ENCODE measurements around the gene IFT25.

The IFT25 gene

DNA sequence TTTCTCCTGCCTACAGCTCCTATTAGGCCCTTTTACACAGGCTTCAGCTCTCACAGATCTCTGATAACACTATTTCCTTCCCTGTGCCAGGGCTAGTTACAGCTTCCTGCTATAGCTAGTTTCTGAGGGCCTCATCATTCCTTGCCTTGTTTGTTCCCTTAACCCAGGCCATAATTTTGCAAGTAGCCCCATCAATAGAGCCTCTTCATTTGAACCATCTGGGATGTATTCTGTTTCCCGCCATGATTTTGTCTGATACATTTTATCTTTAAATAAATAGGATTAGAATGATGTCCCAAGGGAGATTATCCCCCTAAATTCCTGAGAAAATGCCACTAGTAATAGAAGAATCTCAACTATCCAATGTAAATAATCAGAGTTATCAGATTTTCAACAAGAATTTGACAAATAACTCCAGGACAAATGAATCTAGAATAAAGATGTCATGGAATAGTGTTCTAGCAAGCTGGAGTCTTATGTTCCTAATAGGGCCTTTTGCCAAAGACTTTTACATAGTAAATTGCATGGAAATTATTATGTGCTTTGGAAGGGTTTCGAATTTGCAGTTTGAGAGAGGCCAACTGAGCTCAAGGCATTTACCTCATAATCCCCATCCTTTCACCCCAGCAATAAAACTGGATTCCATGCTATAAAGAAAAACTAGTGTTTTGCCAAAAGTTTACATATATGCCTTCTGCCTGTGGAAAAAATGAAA lies 16.1 kb downstream of the IFT25 start:
- no peak for DNase-seq (ENCODE audit: low spot score)

DNA sequence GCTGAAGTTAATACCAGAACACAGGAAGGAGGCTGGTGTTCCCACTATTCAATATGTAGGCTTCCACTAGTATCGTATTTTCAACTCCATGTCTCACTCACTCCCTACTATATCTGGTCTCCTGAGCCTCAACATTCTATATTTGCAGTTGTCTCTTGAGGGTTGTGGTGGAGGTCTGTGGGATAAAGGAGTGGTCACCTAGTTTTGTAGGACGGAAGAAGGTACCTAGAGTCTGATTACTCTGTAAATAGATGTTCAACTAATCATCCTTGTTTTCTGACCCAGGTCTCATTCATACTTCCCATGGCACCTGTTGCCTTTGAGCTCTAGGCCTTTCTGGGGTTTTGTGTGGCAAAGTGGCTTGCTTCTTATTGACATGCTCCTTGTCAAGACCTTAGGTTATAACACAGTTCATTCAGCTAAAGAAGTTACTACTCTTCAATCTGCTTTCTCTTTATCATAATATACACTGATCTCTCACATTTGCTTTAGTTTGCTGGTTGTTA lies 18.1 kb downstream of the IFT25 start:
- DNase-seq (ENCODE audit: low spot score) = no peak

DNA sequence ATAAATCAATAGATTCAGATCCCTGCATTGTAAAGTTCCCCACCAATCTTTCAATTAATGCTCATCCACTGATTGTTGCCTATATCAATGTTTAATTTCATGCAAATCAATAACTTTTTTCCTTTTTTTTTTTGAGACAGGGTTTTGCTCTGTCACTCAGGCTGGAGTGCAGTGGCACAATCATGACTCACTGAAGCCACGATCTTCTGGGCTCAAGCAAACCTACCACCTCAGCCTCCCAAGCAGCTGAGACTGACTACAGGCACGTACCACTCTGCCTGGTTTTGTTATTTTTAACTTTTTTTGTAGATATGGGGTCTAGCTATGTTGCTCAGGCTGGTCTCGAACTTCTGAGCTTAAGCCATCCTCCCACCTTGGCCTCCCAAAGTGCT lies 25.8 kb downstream of the IFT25 start:
- no peak for DNase-seq (ENCODE audit: low spot score)

DNA sequence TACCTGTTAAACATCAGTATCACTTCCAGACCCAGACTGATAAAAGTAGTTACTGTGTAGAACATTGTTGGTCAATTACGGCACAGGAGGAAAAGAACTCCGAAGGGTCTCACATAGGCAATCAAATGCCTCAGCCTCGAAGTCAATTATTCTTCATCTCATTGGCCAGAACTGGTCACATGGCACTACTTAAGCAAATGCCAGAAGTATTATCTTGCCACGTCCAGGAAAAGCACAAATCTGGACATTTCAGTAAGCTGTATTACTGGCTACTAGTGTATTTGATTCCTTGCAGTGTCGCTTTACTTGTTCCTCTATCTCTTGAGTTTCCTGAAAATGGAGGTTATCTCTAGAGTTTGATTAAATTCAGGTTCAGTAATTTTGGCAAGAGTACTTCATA lies 27.2 kb downstream of the IFT25 start:
- DNase-seq (ENCODE audit: low spot score) = no peak

DNA sequence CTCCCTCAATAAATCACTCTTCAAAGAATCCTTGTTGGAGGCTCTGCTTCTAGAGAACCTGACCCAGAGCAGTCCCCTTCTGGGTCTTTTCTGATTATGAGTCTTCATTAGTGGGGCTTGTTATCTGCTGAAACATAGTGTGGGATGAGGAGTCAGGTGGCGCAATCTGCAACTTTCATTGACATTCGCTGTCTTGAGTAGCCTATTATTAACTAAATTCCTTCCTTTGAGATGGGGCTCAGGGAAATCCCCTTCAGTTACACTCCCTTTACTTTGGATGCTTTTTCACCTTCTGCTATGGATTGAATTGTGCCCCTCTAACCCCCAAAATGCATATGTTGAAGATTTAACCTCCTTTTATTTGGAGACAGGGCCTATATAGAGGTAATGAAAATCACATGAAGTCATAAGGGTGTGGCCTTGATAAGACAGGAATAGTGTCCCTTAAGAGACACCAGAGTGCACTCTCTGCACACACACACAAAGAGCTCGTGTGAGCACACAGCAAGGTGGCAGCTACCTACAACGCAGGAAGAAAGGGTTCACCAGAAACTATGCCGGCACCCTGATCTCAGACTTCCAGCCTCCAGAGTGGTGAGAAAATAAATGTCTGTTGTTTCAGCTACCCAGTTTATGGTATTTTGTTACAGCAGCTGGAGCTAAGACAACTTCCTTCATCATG lies 32.0 kb downstream of the IFT25 start:
- no peak for DNase-seq (ENCODE audit: low spot score)

DNA sequence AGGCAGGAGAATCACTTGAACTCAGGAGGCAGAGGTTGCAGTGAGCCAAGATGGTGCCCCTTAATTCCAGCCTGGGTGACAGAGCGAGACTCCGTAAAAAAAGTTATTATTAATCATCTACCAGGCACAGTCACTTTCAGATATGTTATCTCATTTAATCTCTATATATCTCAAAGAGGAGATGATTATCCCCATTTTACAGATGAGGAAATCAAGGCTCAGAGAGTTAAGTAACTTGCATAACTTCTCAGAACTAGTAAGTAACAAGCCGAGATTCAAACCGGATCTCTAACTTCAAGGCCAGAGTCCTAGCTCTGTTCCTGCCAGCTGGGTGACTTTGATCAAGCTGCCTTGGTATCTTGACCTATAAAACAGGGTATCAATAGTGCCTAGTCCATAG lies 34.1 kb downstream of the IFT25 start:
- DNase-seq (ENCODE audit: low spot score) = no peak

DNA sequence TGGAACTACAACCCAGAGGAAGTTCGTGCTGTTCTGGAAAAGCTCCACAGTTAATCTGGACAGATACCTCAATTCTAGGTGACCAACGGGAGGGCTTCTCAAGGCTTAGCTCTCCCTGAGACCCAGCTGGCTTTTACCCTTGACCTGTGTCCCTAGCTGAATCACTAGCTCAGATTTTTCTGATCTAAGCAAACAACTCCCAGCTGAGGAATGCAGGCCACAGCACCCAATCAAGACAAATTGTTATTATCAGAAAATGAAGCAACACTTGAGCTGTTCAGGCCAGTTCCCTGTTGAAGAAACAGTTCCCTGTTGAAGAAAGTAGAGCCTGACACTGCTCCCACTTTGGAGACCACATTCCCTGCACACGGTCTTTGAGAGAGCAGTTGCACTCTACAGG lies 35.6 kb downstream of the IFT25 start:
- DNase-seq (ENCODE audit: low spot score) = no peak

DNA sequence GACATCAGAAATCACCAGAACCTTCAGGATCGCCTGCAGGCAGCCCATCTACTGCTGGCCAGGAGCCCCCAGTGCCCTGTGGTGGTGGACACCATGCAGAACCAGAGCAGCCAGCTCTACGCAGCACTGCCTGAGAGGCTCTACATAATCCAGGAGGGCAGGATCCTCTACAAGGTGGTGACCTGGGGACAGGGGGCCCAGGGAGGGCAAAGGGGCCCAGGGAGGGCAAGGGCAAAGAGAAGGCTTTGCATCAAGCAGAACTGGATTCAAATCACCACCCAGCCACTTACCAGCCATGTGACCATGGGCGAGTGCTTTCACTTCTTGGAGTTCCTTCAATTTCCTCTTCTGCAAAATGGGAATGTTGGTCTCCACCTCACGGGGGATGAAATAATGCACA lies 39.4 kb downstream of the IFT25 start:
- DNase-seq (ENCODE audit: low spot score) = no peak

DNA sequence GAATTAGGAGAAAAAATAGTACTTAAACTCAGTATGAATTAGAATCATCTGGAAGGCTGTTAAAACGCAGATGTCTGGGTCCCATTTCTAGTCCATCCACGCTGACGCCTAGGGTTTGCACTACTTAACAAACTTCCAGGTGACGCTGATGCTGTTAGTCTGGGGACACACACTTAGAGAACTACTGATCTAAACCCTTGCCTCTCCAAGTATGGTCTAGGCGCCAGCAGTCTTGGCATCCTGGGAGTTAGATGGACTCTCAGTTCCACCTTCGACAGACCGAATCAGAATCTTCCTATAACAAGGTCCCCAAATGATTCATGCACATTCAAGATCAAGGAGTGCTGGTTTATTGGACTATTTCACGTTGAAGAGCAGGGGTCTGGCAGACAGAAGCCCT lies 40.0 kb downstream of the IFT25 start:
- DNase-seq (ENCODE audit: low spot score) = no peak

DNA sequence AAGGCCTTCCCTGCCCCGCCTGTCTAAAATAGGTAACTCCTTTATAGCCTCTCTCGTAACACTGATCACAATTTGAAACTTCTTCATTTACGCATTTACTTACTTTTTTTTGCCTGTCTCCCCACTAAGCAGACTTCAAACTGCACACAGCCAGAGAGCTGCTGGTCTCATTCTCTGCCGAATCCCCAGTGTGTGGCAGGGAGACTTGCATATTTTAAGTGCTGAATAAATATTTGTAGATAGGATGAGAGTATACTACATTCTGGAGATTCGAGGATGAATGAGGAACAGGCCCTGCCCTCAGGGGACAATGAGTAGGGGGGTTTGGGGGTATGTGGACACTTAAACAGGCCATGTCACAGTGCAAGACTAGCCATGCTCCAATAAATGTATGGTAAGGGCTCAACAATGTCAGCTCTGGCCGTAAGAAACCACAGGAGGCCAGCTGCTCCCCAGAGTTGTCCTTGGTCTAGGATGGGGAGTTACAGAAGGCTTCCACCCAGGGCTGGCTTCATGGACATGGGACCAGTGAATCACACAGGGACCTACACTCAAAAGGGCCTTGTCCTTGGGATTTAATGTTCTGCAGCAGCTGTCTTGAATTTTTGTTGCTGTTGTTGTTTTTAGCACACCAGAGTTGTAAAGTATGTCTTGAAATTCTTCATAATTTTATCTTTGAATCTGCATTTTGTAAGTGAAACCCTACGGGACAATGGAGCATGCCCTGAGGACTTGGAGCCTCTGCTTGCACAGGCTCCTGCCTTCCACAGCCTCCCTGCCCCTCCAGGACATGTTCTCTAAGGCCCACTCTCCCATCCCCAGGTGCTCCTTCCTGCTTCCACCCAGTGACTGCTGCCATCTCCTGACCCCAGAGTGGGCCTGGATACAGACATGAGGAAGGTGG lies 43.0 kb downstream of the IFT25 start:
- no peak for DNase-seq (ENCODE audit: low spot score)

DNA sequence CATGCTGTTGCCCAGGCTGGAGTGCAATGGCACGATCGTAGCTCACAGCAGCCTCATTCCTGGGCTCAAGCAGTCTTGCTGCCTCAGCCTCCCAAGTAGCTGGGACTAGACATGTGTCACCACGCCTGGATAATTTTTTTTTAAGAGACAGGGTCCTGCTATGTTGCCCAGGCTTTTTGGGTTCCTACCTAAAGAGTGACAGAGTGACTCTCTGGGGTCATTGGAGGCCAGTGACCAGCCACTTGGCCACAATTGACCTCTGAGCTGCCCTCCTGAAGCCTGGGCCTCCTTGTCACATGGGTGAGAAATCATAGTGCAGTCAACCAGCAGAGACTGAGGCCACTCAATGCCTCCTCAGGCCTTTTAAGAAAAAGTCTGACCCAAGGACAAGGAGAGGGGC lies 45.8 kb downstream of the IFT25 start:
- DNase-seq (ENCODE audit: low spot score) = no peak

DNA sequence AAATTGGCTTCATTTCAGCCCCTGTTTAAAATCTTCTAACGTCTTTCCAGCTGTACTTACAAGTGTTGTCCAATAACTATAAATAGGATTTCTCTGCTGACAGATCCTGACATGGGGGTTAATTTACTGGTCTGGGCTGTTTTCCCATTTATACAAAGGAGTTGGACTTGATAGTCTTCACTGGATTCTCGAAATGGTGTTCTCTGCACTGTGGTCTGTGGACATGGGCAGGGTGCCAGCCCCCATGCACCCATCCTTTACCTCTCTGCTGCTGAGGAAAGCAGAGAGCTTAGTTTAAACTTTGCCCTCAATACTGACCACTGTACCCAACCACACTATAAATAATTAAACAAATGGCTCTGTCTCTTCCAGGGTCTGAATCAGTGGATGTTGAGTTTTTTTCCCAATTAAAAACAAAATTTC lies 46.3 kb downstream of the IFT25 start:
- peak; percentile 9 for DNase-seq (ENCODE audit: low spot score)

DNA sequence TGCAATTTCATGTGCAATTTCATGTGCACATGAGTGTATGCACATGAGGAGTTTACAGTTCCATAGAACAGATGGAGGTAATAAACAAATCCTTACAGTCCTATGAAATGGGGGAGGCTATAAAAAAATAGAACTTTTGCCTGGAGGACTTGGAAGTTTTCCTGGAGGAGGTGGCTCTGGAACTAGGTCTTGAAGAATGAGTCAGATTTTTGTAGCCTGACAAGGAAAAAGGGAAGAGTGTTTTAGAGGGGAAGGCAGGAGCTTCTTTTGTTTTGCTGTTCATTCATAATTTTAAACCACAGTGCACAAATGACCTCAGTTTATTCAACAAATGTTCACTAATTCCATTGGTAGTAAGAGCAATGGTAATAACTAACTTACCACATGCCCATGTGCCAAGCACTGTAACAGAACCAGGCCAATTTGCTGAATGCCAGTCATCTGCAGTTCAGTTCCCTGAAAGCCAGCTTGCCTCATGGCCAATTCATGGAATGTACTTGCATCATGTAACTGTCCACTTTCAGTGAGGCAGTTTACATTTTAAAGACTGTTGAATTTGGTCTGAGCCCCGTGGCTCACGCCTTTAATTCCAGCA lies 48.8 kb downstream of the IFT25 start:
- DNase-seq (ENCODE audit: low spot score) = peak; percentile 84

DNA sequence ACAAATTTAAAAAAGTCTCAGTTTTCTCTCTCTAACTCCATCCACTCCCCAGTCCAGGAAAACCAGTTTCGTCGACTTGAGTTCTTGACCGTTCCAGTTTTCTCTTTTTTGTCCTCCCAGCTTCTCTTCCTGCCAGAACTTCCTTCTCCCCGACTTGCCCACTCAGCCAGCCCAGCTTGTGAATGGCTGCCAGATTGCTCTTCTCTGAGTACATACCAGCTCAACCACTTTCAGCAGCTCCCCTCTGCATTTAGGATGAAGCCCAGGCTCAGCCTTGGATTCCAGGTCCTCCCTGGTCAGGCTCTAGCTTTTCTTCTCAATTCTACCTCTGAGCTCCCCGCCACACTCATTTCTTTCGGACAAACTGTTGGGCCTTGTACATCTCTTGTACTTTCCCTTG lies 50.1 kb downstream of the IFT25 start:
- no peak for DNase-seq (ENCODE audit: low spot score)

DNA sequence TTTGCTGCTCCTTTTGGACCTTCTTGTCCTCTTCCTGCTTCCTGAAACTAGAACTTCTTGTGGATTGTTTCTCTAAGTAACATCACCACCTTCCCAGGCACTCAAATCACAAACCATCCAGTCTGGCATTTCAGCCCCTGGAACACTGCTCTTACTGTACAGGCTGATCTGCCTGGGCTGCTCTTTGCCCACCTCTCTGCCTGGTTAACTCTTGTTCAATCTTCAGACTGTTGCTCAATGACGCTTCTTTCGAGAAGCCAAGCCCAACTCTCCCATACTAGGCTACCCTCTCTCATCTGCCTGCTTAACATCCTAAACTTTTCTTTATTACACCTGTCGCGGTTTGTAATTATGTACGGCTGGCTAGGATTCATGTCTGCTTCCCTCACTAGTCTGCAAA lies 50.9 kb downstream of the IFT25 start:
- no peak for DNase-seq (ENCODE audit: low spot score)

DNA sequence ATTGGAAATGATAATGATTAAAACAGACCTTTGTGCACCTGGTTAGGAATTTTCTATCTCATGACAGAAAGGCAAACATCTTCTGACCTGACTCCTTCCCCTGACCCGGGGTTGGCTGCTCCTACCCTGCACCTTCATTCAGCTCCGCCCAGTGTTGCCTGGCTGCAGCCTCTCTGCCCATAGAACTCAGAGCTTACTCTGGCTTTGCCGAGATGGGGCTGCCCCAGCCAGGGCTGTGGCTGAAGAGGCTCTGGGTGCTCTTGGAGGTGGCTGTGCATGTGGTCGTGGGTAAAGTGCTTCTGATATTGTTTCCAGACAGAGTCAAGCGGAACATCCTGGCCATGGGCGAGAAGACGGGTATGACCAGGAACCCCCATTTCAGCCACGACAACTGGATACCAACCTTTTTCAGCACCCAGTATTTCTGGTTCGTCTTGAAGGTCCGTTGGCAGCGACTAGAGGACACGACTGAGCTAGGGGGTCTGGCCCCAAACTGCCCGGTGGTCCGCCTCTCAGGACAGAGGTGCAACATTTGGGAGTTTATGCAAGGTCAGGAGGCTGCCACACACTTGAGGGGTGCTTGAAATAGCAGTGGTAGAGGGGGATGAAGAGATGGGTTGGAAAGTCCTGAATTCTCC lies 51.4 kb downstream of the IFT25 start, which contains the start of gene DIO1:
DIO1 (plus strand) TSS at position 189 of the 638 bp plus-strand sequence; CDS start at position 213, 24 bp downstream.
- DNase-seq (ENCODE audit: low spot score) = no peak

DNA sequence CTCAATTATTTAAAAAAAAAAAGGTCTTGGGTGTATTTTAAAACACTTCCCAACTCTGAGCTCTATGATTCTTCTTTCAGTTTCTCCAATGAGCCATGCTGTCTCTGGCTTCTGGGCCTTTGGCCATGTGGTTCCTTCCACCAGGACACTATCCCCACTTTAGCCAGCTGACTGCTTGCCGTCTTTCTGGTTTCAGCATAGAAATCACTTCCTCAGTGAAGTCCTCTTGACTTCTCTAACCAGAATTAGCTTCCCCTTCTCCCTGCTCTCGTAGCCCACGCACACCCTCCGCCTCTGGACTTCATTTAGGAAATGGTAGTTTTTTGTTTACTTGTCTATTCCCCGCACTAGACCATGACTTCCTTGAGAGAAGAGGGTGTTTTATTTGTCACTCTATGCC lies 52.6 kb downstream of the IFT25 start:
- DNase-seq (ENCODE audit: low spot score) = no peak

DNA sequence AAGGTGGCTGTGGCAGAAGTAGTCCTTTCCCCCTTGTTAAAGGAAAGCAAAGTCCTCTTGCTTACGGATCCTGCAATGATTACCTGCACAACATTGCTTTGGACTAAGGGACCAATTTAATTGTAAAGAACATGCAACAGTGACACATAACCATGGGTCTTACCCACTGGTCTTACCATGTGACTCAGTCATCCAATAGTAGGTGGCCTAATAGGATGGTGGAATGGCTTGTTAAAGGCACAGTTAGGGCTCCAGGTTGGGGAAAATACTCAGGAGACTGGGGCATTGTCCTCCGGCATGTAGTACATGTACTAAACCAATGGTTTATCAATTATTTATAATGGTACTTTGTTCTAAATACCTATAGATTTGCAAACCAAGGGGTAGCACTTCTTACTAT lies 53.8 kb downstream of the IFT25 start:
- no peak for DNase-seq (ENCODE audit: low spot score)

DNA sequence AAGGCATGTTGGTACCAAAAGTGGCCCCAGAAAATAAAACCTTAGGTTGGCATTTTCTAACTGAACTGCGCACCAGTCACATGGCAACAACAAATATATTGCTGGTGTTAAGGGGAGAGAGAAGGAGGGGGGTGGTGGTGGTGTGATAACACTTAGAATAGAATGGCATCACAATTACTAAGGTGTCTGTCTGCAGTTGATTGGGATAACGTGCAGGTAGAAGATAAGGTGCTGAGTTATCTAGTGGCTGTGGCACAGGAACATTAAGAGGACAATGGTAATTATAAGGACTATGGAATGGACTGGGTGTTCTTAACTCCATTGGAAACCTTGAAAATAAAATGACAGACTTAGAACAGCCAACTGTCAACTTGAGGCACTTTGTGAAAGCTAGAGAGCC lies 54.5 kb downstream of the IFT25 start:
- DNase-seq (ENCODE audit: low spot score) = no peak

DNA sequence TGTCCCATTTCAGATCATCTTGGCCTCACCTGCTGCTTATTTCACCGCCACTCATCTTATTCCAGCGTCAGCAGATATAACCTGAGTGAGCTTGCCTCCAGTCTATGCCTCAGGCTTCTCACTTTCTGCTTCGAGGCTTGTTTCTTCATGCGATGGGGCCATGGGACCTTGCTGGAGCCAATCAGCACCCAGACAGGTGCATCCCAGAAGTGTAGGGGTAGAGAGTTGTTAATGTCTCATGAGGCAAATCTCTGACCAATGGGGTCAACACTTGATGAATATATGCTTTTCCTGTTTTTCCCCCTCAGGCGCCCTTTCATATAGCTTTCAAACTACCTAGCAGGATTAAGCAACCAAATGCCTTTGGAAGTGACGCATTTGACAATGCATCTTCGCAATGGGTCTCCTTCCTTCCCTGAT lies 55.0 kb downstream of the IFT25 start:
- DNase-seq (ENCODE audit: low spot score) = no peak

Data from AG08395 (cell line).